Hepatocyte (in vitro differentiated cells): ENCODE measurements around the gene MAP2K2. TPM values are rescaled to one million over a fixed set of nuclear protein-coding genes. Genes with fewer than 3 reads are reported as not detected.

Experiments used
- DNase-seq: peaks from one replicate; pipeline ENCODE4 v3.0.0-alpha.2; 2016; ENCODE audit warnings: low spot score
- H2AFZ ChIP-seq: fragments of 200-600 bp; sonication (generic); 2 replicates; pipeline ENCODE4 v1.6.0; 2016; ENCODE audit warnings: antibody characterized with exemption, mild to moderate bottlenecking
- H3K27ac ChIP-seq: fragments of 200-600 bp; sonication (generic); 2 replicates; pipeline ENCODE4 v1.5.1; 2016; ENCODE audit warnings: mild to moderate bottlenecking
- H3K27me3 ChIP-seq: fragments of 200-600 bp; sonication (generic); 2 replicates; pipeline ENCODE4 v1.6.1; 2016
- H3K36me3 ChIP-seq: fragments of 200-600 bp; sonication (generic); replicated peaks from 2 replicates; pipeline ENCODE4 v1.5.1; 2016; ENCODE audit warnings: low read depth; ENCODE audit not compliant: insufficient read depth
- H3K4me1 ChIP-seq: fragments of 200-600 bp; sonication (generic); 2 replicates; pipeline ENCODE4 v1.5.1; 2016; ENCODE audit warnings: mild to moderate bottlenecking, moderate library complexity; ENCODE audit not compliant: insufficient read depth
- H3K4me2 ChIP-seq: fragments of 200-600 bp; sonication (generic); 2 replicates; pipeline ENCODE4 v1.6.0; 2016
- H3K4me3 ChIP-seq: fragments of 200-600 bp; sonication (generic); 2 replicates; pipeline ENCODE4 v1.5.1; 2016; ENCODE audit warnings: mild to moderate bottlenecking
- H3K79me2 ChIP-seq: fragments of 200-600 bp; sonication (generic); 2 replicates; pipeline ENCODE4 v1.6.0; 2017; ENCODE audit warnings: mild to moderate bottlenecking
- H3K9me2 ChIP-seq: fragments of 200-600 bp; sonication (generic); replicated peaks from 2 replicates; pipeline ENCODE4 v1.6.0; 2017; ENCODE audit warnings: mild to moderate bottlenecking; ENCODE audit not compliant: insufficient read depth
- H3K9me3 ChIP-seq: fragments of 200-600 bp; sonication (generic); 2 replicates; pipeline ENCODE4 v1.5.1; 2016; ENCODE audit warnings: low read depth, mild to moderate bottlenecking
- H4K20me1 ChIP-seq: fragments of 200-600 bp; sonication (generic); 2 replicates; pipeline ENCODE4 v1.6.0; 2016; ENCODE audit warnings: mild to moderate bottlenecking; ENCODE audit not compliant: insufficient read depth, poor library complexity, severe bottlenecking
- CTCF ChIP-seq: fragments of 200-600 bp; sonication (generic); IDR thresholded peaks from 2 replicates; pipeline ENCODE4 v1.5.1; 2016; ENCODE audit warnings: antibody characterized with exemption, mild to moderate bottlenecking; ENCODE audit not compliant: poor library complexity
- EZH2 ChIP-seq: fragments of 200-600 bp; sonication (generic); IDR thresholded peaks from 2 replicates; pipeline ENCODE4 v1.6.1; 2016; ENCODE audit warnings: antibody characterized with exemption, mild to moderate bottlenecking, borderline replicate concordance
- EZH2phosphoT487 ChIP-seq: fragments of 200-600 bp; sonication (generic); IDR thresholded peaks from one replicate; pipeline ENCODE4 v1.6.1; 2018; ENCODE audit warnings: antibody characterized with exemption, mild to moderate bottlenecking, low read depth, moderate library complexity; ENCODE audit not compliant: unreplicated experiment, severe bottlenecking
- WGBS: methylation state at CpG from one replicate; pipeline ENCODE4 v1.1.6; 2016; ENCODE audit warnings: low lambda C conversion rate; ENCODE audit errors: missing lambda C conversion rate; 5-methylcytosine and 5-hydroxymethylcytosine counted together
- polyA plus RNA-seq: library from polyadenylated mRNA; unstranded; fragments of >200 nt; fragmentation: Nextera tagmentation; extraction: Ambion mirVana; gene quantifications from 2 replicates; pipeline ENCODE4 v1.2.1, GENCODE V29; 2016
- total RNA-seq: library from RNA; depleted of rRNA; stranded (reverse); fragments of >200 nt; gene quantifications from 2 replicates; pipeline ENCODE4 v1.2.3, GENCODE V29; 2014

Gene MAP2K2
- total and polyA plus RNA-seq, 2 experiments from 2014 or later: 135 to 188 TPM

- Histone ChIP-seq H3K4me1 (no peaks in the 10 kb centered on the region), H3K4me2 (no peak overlapping the region), H3K4me3 (no peak overlapping the region), H3K79me2 (no peaks in the 10 kb centered on the region), H4K20me1 (no peaks in the 10 kb centered on the region), H3K9me3 (no peaks in the 10 kb centered on the region), H3K36me3 (no peaks in the 10 kb centered on the region), H3K27me3 (no peaks in the 10 kb centered on the region), H2AFZ (no peak overlapping the region), H3K27ac (no peak overlapping the region), H3K9me2 (no peaks in the 10 kb centered on the region)
- 98% methylated on average over 12 of the region's 12 CpGs for WGBS
- no peak for DNase-seq
- TF ChIP-seq EZH2phosphoT487: no peak
- TF ChIP-seq EZH2: no peak
Measured at GRCh38 chr19:4095488-4095844, 28.5 kb downstream of the MAP2K2 start.

- 98% methylated on average over 24 of the region's 35 CpGs for WGBS
- Histone ChIP-seq H3K4me2 (no peak overlapping the region), H3K79me2 (no peaks in the 10 kb centered on the region), H4K20me1 (no peaks in the 10 kb centered on the region), H2AFZ (no peak overlapping the region), H3K4me3 (no peak overlapping the region), H3K27ac (no peak overlapping the region), H3K9me2 (no peaks in the 10 kb centered on the region), H3K9me3 (no peaks in the 10 kb centered on the region), H3K4me1 (no peaks in the 10 kb centered on the region), H3K36me3 (no peaks in the 10 kb centered on the region), H3K27me3 (no peaks in the 10 kb centered on the region)
- DNase-seq: no peak
- TF ChIP-seq EZH2phosphoT487: no peak
- no peak for TF ChIP-seq CTCF
- TF ChIP-seq EZH2: no peak
Measured at GRCh38 chr19:4094761-4095487, 29.0 kb downstream of the MAP2K2 start.

GRCh38 chr19:4094291-4094690, 29.6 kb downstream of the MAP2K2 start:
- H2AFZ ChIP-seq: no peak overlapping the region
- H3K27me3 ChIP-seq: no peaks in the 10 kb centered on the region
- H4K20me1 ChIP-seq: no peaks in the 10 kb centered on the region
- WGBS: 96% methylated on average over 19 of the region's 19 CpGs
- no peak for DNase-seq
- H3K9me3 ChIP-seq: no peaks in the 10 kb centered on the region
- no peaks in the 10 kb centered on the region for H3K4me1 ChIP-seq
- no peaks in the 10 kb centered on the region for H3K36me3 ChIP-seq
- no peak overlapping the region for H3K4me2 ChIP-seq
- H3K4me3 ChIP-seq: no peak overlapping the region
- TF ChIP-seq EZH2 (no peak), EZH2phosphoT487 (no peak), CTCF (no peak)
- H3K79me2 ChIP-seq: no peaks in the 10 kb centered on the region
- H3K27ac ChIP-seq: no peak overlapping the region
- H3K9me2 ChIP-seq: no peaks in the 10 kb centered on the region

- Histone ChIP-seq H3K4me3 (no peak overlapping the region), H3K27ac (no peak overlapping the region), H3K4me1 (no peaks in the 10 kb centered on the region), H3K27me3 (no peaks in the 10 kb centered on the region), H2AFZ (no peak overlapping the region), H3K79me2 (no peaks in the 10 kb centered on the region), H3K4me2 (no peak overlapping the region), H3K9me2 (no peaks in the 10 kb centered on the region), H3K36me3 (no peaks in the 10 kb centered on the region), H4K20me1 (no peaks in the 10 kb centered on the region), H3K9me3 (no peaks in the 10 kb centered on the region)
- DNase-seq: no peak
- WGBS: 98% methylated on average over 18 of the region's 18 CpGs
- TF ChIP-seq EZH2 (no peak), CTCF (no peak)
Measured at GRCh38 chr19:4093643-4094175, 30.2 kb downstream of the MAP2K2 start.
